ENCODE data around the gene ZNF577. TPM values are rescaled to one million over a fixed set of nuclear protein-coding genes. Genes with fewer than 3 reads are reported as not detected.
A peak's percentile ranks its signal among the peaks of the same experiment; 100 is the strongest.
"Not testable (repeated sequence)": the region's sequence is repeated elsewhere in the genome, so short reads cannot be mapped to it uniquely, and the experiment has no call there.

Gene ZNF577
- total RNA-seq (2012; rRNA removed), result 5.3 and 5.7 TPM in 2 replicates

DNA sequence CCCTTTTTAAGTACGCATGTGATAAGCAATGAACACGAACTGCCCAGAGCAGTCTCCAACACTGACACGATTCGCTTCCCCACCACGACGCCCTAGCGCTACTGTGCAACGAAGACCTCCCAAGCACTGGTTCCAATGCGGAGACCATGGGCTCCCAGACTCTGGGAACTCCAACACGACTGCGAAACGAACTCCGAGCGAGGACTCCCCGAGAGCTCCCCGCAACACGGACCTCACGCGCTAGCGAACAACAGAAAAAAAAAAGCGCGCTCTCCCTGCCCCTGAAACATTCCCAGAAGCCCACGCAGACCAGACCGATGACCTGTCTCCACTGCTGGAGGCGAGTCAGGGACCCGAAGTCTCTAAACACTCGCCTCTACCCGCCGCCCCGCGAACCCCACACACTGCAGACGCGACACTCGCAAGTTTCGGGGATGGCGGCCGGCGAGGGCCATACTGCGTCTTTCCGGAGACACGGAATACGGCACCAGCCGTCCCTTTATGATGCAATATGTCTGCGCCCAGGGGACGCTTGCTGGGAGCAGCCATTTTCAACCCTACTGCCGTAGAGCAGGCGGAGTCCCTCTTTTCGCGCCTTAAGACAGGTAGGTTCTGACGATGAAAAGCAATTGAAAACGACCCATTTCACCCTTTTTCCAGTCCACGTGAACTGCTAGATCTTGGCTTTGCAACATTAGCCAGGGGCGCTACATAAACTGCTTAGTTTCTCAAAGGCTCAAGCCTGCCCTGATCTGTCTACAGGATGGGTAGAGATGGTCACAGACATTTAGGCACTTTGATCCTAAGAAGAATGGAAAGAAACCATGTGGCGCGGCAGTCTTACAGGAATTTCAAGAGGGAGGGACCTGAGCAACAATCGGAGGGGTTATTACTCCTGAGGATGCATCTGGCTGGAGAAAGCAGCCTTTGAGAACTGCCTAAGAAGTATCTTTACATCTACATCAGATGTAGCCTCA, at the start of gene ZNF577:
TSS of gene ZNF577 (minus strand) at position 430 of the 977 bp plus-strand sequence. CDS start 7,569 bp downstream, outside the sequence.
- H3K4me3 ChIP-seq (ENCODE audit: low read length), result peak within 1 kb of the TSS; percentile 83
- H3K9ac ChIP-seq (ENCODE audit: low read depth, low read length), result peak within 1 kb of the TSS; percentile 86
- peak within 1 kb of the TSS; percentile 84 for H3K4me2 ChIP-seq (ENCODE audit: low read length)
- H3K27me3 ChIP-seq (ENCODE audit: control insufficient read depth, insufficient read depth, low read length), result no peaks in the 10 kb centered on the region
- peaks cover 14% of the 10 kb centered on the region for H3K9me3 ChIP-seq (replicated peaks; ENCODE audit: low read length)
- H3K36me3 ChIP-seq (ENCODE audit: insufficient read depth, low read length), result peaks cover 36% of the 10 kb centered on the region
- no peaks in the 10 kb centered on the region for H3K4me1 ChIP-seq (ENCODE audit: control insufficient read depth, insufficient read depth, low read length)

DNA sequence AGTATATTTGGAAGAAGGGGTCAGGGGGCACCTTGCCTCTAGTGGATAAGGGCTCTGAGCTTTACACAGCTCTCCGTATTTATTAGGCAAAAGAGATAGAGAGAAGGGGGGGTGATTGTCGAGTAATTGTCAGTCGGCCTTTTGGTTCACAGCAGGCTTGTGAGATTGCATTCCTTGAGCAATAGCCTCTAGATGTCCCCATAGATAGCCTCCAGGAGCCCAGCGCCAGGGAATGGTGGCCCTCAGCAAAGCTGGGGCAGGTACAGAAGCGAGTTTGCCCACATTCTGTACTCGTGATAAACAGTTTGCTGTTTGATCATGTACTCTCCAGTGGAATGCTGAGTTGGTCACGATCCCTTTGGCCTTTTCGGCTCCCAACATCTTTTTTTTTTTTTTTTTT, 44.2 kb upstream of the ZNF577 start:
- H3K4me2 ChIP-seq (ENCODE audit: low read length), result no peak overlapping the region
- no peak overlapping the region for H3K4me3 ChIP-seq (ENCODE audit: low read length)
- H3K9ac ChIP-seq (ENCODE audit: low read depth, low read length), result no peak overlapping the region
- no peaks in the 10 kb centered on the region for H3K4me1 ChIP-seq (ENCODE audit: control insufficient read depth, insufficient read depth, low read length)
- no peaks in the 10 kb centered on the region for H3K9me3 ChIP-seq (replicated peaks; ENCODE audit: low read length)
- H3K27me3 ChIP-seq (ENCODE audit: control insufficient read depth, insufficient read depth, low read length), result no peaks in the 10 kb centered on the region
- peaks cover 28% of the 10 kb centered on the region for H3K36me3 ChIP-seq (ENCODE audit: insufficient read depth, low read length)

DNA sequence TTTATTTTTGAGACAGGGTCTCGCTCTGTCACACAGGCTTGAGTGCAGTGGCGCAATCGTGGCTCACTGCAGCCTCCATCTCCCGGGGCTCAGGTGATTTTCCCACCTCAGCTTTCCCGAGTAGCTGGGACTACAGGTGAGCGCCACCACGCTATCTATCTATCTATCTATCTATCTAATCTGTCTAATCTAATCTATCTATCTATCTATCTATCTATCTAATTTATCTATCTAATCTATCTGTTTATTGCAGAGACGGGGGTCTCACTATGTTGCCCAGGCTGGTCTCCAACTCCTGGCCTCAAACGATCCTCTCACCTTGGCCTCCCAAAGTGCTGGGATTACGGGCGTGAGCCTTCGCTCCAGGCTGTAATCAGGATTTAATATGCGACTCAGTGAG, 40.1 kb upstream of the ZNF577 start:
- peak overlapping the region; percentile 81 for H3K4me2 ChIP-seq (ENCODE audit: low read length)
- H3K4me1 ChIP-seq (ENCODE audit: control insufficient read depth, insufficient read depth, low read length), result no peaks in the 10 kb centered on the region
- H3K36me3 ChIP-seq (ENCODE audit: insufficient read depth, low read length), result peaks cover 11% of the 10 kb centered on the region
- H3K9me3 ChIP-seq (replicated peaks; ENCODE audit: low read length), result peaks cover 8% of the 10 kb centered on the region
- H3K9ac ChIP-seq (ENCODE audit: low read depth, low read length), result peak overlapping the region; percentile 87
- no peaks in the 10 kb centered on the region for H3K27me3 ChIP-seq (ENCODE audit: control insufficient read depth, insufficient read depth, low read length)
- peak overlapping the region; percentile 85 for H3K4me3 ChIP-seq (ENCODE audit: low read length)

DNA sequence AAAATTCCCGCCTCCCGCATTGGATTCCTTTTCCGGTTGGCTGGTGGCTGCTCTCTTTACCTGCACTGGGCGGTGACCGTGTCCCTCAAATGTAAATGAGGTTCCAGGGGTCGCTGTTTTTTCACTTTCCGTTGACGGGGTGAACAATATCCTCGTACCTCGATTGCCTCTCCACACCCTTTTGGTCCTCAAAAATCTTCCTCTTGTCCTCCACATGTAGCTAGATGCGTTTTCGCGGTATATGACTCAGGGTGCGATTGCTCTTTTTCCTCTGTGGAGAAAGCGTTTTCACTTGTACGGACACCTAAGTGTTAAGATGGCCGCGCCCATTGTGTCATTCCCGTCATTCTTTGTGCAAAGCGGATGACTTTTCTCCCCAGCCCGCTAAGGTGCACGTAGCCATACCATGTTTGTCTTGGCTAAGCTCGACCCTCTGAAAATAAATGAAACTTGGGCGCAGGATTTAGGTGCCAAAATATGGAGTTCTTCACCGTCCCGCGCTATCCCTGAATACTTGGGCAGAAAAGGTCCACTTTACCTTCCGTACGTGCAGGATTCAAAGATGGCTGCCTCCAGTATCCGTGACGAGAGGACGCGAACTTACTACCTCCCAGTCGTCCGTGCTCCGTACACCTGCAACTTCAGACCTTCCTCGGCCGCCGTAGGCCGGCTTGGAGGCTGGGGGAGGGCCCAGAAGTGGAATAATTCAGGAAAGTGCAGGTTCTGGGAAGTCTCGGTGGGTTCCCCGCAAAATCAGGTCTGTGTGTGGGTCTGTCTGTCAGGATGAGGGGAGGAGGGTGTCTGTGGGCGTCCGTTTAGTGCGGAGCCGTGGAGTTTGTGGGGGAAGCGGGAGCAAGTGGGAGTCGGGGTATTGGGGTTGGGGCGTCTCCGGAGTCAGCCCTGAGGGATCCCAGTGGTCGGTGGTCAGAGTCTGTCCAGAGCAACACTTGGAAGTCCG, 39.3 kb upstream of the ZNF577 start, which contains the start of gene ZNF613:
TSS of gene ZNF613 (plus strand) at position 689 of the 958 bp plus-strand sequence. CDS start 8,749 bp downstream, outside the sequence.
- H3K9ac ChIP-seq (ENCODE audit: low read depth, low read length), result peak within 1 kb of the TSS; percentile 87
- no peaks in the 10 kb centered on the region for H3K4me1 ChIP-seq (ENCODE audit: control insufficient read depth, insufficient read depth, low read length)
- H3K9me3 ChIP-seq (replicated peaks; ENCODE audit: low read length), result peaks cover 14% of the 10 kb centered on the region
- H3K4me3 ChIP-seq (ENCODE audit: low read length), result peak within 1 kb of the TSS; percentile 85
- no peaks in the 10 kb centered on the region for H3K27me3 ChIP-seq (ENCODE audit: control insufficient read depth, insufficient read depth, low read length)
- H3K4me2 ChIP-seq (ENCODE audit: low read length), result peak within 1 kb of the TSS; percentile 81
- H3K36me3 ChIP-seq (ENCODE audit: insufficient read depth, low read length), result peaks cover 7% of the 10 kb centered on the region

- Histone ChIP-seq H3K4me1 (ENCODE audit: control insufficient read depth, insufficient read depth, low read length) (no peaks in the 10 kb centered on the region), H3K9me3 (replicated peaks; ENCODE audit: low read length) (peaks cover 20% of the 10 kb centered on the region), H3K27me3 (ENCODE audit: control insufficient read depth, insufficient read depth, low read length) (no peaks in the 10 kb centered on the region), H3K9ac (ENCODE audit: low read depth, low read length) (peak overlapping the region; percentile 87), H3K4me2 (ENCODE audit: low read length) (peak overlapping the region; percentile 81), H3K4me3 (ENCODE audit: low read length) (peak overlapping the region; percentile 85), H3K36me3 (ENCODE audit: insufficient read depth, low read length) (peaks cover under 1% of the 10 kb centered on the region)
Measured at GRCh38 chr19:51926426-51926783, 38.7 kb upstream of the ZNF577 start.

DNA sequence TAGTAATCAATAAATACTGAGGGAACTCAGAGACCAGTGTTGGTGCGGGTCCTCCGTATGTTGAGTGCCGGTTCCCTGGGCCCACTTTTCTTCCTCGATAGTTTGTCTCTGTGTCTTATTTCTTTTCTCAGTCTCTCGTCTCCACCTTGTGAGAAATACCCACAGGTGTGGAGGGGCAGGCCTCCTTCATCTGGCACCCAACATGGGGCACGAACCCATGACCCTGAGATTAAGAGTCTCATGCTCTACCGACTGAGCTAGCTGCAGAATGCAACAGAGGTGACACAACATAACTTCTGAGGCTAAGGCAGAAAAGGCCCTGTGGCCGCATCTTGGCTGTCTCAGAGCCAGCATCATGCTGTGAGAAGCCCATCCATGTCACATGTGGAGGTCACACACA, 34.2 kb upstream of the ZNF577 start:
- no peak overlapping the region for H3K9ac ChIP-seq (ENCODE audit: low read depth, low read length)
- no peaks in the 10 kb centered on the region for H3K27me3 ChIP-seq (ENCODE audit: control insufficient read depth, insufficient read depth, low read length)
- no peak overlapping the region for H3K4me3 ChIP-seq (ENCODE audit: low read length)
- no peak overlapping the region for H3K4me2 ChIP-seq (ENCODE audit: low read length)
- H3K4me1 ChIP-seq (ENCODE audit: control insufficient read depth, insufficient read depth, low read length), result no peaks in the 10 kb centered on the region
- H3K9me3 ChIP-seq (replicated peaks; ENCODE audit: low read length), result peaks cover 26% of the 10 kb centered on the region
- no peaks in the 10 kb centered on the region for H3K36me3 ChIP-seq (ENCODE audit: insufficient read depth, low read length)

DNA sequence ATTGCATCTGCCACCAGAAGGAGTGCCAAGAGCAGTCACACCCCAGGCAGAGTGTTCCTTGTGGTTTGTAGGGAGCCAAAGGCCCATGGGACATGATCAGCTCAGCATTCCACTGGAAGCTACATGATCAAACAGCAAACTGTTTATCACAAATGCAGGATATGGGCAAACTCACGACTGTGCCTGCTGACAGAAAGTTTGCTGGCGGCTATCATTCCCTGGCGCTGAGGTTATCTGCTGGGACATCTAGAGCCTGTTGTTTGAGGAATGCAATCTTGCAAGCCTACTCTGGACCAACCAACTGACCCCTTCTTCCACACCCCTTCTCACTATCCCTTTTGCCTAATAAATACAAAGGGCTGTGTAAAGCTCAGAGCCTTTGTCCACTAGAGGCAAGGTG, 31.9 kb upstream of the ZNF577 start:
- H3K4me3 ChIP-seq (ENCODE audit: low read length), result no peak overlapping the region
- H3K9ac ChIP-seq (ENCODE audit: low read depth, low read length), result no peak overlapping the region
- peaks cover 42% of the 10 kb centered on the region for H3K9me3 ChIP-seq (replicated peaks; ENCODE audit: low read length)

GRCh38 chr19:51916167-51916566, 28.4 kb upstream of the ZNF577 start:
- no peaks in the 10 kb centered on the region for H3K27me3 ChIP-seq (ENCODE audit: control insufficient read depth, insufficient read depth, low read length)
- no peak overlapping the region for H3K9ac ChIP-seq (ENCODE audit: low read depth, low read length)
- H3K36me3 ChIP-seq (ENCODE audit: insufficient read depth, low read length), result no peaks in the 10 kb centered on the region
- no peak overlapping the region for H3K4me3 ChIP-seq (ENCODE audit: low read length)
- peaks cover 30% of the 10 kb centered on the region for H3K9me3 ChIP-seq (replicated peaks; ENCODE audit: low read length)
- H3K4me1 ChIP-seq (ENCODE audit: control insufficient read depth, insufficient read depth, low read length), result no peaks in the 10 kb centered on the region
- H3K4me2 ChIP-seq (ENCODE audit: low read length), result no peak overlapping the region

More for the DNA sequence above, 31.9 kb upstream of the ZNF577 start:
- Histone ChIP-seq H3K36me3 (ENCODE audit: insufficient read depth, low read length) (no peaks in the 10 kb centered on the region), H3K4me1 (ENCODE audit: control insufficient read depth, insufficient read depth, low read length) (no peaks in the 10 kb centered on the region), H3K27me3 (ENCODE audit: control insufficient read depth, insufficient read depth, low read length) (no peaks in the 10 kb centered on the region), H3K4me2 (ENCODE audit: low read length) (no peak overlapping the region)

DNA sequence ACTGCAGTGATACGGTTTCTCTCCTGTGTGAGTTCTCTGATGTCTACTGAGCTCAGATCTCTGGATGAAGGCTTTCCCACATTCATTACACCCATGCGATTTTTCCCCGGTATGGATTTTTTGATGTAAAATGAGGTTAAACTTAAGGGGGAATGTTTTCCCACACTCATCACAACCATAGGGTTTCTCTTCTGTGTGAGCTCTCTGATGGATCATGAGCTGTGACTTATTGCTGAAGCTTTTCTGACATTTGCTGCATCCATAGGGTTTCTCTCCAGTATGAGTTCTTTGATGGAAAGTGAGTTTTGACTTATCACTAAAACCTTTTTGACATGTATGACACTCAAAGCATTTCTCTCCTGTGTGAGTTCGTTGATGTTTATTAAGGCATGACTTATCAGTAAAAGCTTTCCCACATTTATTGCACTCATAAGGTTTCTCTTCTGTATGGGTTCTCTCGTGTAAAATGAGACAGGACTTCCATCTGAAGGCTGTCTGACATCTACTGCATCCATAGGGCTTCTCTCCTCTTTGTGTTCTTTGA, 27.6 kb upstream of the ZNF577 start:
- Histone ChIP-seq H3K9ac (ENCODE audit: low read depth, low read length) (no peak overlapping the region), H3K9me3 (replicated peaks; ENCODE audit: low read length) (peaks cover 30% of the 10 kb centered on the region), H3K36me3 (ENCODE audit: insufficient read depth, low read length) (no peaks in the 10 kb centered on the region), H3K4me3 (ENCODE audit: low read length) (no peak overlapping the region), H3K4me1 (ENCODE audit: control insufficient read depth, insufficient read depth, low read length) (no peaks in the 10 kb centered on the region), H3K27me3 (ENCODE audit: control insufficient read depth, insufficient read depth, low read length) (no peaks in the 10 kb centered on the region), H3K4me2 (ENCODE audit: low read length) (no peak overlapping the region)

DNA sequence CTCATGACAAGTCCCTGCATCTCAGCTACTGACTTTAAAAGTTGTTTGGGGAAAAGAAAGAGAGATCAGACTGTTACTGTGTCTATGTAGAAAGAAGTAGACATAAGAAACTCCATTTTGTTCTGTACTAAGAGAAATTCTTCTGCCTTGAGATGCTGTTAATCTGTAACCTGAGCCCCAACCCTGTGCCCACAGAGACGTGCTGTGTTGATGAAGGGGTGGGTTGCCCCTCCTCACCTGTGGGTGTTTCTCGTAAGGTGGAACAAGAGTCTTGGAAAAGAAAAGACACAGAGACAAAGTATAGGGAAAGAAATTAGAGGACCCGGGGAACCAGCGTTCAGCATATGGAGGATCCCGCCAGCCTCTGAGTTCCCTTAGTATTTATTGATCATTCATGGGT, 20.2 kb upstream of the ZNF577 start:
- H3K4me1 ChIP-seq (ENCODE audit: control insufficient read depth, insufficient read depth, low read length); H3K9me3 ChIP-seq (replicated peaks; ENCODE audit: low read length); H3K9ac ChIP-seq (ENCODE audit: low read depth, low read length); H3K27me3 ChIP-seq (ENCODE audit: control insufficient read depth, insufficient read depth, low read length); H3K4me2 ChIP-seq (ENCODE audit: low read length); H3K36me3 ChIP-seq (ENCODE audit: insufficient read depth, low read length); H3K4me3 ChIP-seq (ENCODE audit: low read length): not testable (repeated sequence)

DNA sequence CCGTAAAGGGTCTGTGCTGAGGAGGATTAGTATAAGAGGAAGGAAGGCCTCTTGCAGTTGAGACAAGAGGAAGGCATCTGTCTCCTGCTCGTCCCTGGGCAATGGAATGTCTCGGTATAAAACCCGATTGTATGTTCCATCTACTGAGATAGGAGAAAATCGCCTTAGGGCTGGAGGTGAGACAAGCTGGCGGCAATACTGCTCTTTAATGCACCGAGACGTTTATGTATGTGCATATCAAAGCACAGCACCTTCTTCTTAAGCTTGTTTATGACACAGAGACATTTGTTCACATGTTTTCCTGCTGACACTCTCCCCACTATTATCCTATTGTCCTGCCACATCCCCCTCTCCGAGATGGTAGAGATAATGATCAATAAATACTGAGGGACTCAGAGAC, 18.4 kb upstream of the ZNF577 start:
- H3K36me3 ChIP-seq (ENCODE audit: insufficient read depth, low read length); H3K9me3 ChIP-seq (replicated peaks; ENCODE audit: low read length); H3K4me1 ChIP-seq (ENCODE audit: control insufficient read depth, insufficient read depth, low read length); H3K4me3 ChIP-seq (ENCODE audit: low read length); H3K27me3 ChIP-seq (ENCODE audit: control insufficient read depth, insufficient read depth, low read length); H3K9ac ChIP-seq (ENCODE audit: low read depth, low read length); H3K4me2 ChIP-seq (ENCODE audit: low read length): not testable (repeated sequence)

Measured in skeletal muscle satellite cell (primary cell).